ENCODE results near the gene TENT4A. TPM values are rescaled to one million over a fixed set of nuclear protein-coding genes. Genes with fewer than 3 reads are reported as not detected.

The TENT4A gene
- total RNA-seq, 2 donors from 2014 or later = 45.0 to 49.8 TPM

GRCh38 chr5:6732634-6733410 lies 19.6 kb downstream of the TENT4A start:
- H3K9me3 Mint-ChIP-seq = no peaks in the 10 kb centered on the region
- no peaks in the 10 kb centered on the region for H3K27me3 Mint-ChIP-seq (ENCODE audit: low read depth)
- H3K4me3 Mint-ChIP-seq = peak overlapping the region in 1 of 2 donors; percentile 73
- DNase-seq (no peak), ATAC-seq (replicated peaks in 1 of 2) (no peak)
- H3K36me3 Mint-ChIP-seq (ENCODE audit: insufficient read depth in 2 of 2) = peaks cover 7 to 9% of the 10 kb centered on the region in 2 donors
- peaks cover 98% of the 10 kb centered on the region for H3K4me1 Mint-ChIP-seq (ENCODE audit: low read depth)
- H3K27ac Mint-ChIP-seq = peak overlapping the region; percentile 94

GRCh38 chr5:6733411-6734242 lies 20.4 kb downstream of the TENT4A start:
- Mint-ChIP-seq H3K36me3 (ENCODE audit: insufficient read depth in 2 of 2) (peaks cover 9 to 13% of the 10 kb centered on the region in 2 donors), H3K4me1 (ENCODE audit: low read depth) (peaks cover 97% of the 10 kb centered on the region), H3K9me3 (no peaks in the 10 kb centered on the region), H3K27me3 (ENCODE audit: low read depth) (no peaks in the 10 kb centered on the region), H3K4me3 (peak overlapping the region; percentile 6 to 73), H3K27ac (peak overlapping the region; percentile 94)
- ATAC-seq (replicated peaks in 1 of 2) (no peak), DNase-seq (no peak)

DNA sequence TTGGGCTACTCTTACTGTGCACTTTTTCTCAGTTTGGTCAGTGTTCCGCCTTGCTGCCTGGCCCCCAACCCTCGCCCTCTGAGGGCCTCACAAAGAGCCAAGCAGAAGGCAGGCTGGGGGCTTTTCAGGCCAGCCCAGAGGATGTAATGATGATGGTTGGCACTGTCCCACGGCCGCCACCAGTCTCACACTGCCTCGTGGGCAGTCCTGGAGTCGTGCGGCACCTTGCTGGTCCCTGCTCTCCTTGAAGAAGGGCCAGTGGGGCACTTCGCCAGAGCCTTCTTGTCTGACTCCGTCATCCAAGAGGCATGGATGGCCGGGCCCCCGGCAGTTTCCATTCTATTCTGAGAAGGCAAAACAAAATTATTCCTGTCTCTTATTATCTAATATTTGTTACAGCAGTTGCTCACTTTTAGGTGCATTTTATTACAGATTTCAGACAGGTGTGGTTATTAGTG lies 21.0 kb downstream of the TENT4A start:
- ATAC-seq (replicated peaks in 1 of 2) (no peak), DNase-seq (no peak)
- Mint-ChIP-seq H3K4me3 (peak overlapping the region; percentile 47 to 69), H3K9me3 (no peaks in the 10 kb centered on the region), H3K4me1 (ENCODE audit: low read depth) (peaks cover 97% of the 10 kb centered on the region), H3K27me3 (ENCODE audit: low read depth) (no peaks in the 10 kb centered on the region), H3K27ac (peak overlapping the region; percentile 96), H3K36me3 (ENCODE audit: insufficient read depth in 2 of 2) (peaks cover 9 to 19% of the 10 kb centered on the region in 2 donors)

GRCh38 chr5:6734781-6735180 lies 21.5 kb downstream of the TENT4A start:
- no peaks in the 10 kb centered on the region for H3K9me3 Mint-ChIP-seq
- ATAC-seq (replicated peaks in 1 of 2) (peak in 1 of 2 donors; percentile 21), DNase-seq (no peak)
- H3K27me3 Mint-ChIP-seq (ENCODE audit: low read depth) = no peaks in the 10 kb centered on the region
- peaks cover 97% of the 10 kb centered on the region for H3K4me1 Mint-ChIP-seq (ENCODE audit: low read depth)
- peak overlapping the region; percentile 47 to 69 for H3K4me3 Mint-ChIP-seq
- H3K27ac Mint-ChIP-seq = peak overlapping the region; percentile 96
- H3K36me3 Mint-ChIP-seq (ENCODE audit: insufficient read depth in 2 of 2) = peaks cover 12 to 22% of the 10 kb centered on the region in 2 donors

- peaks cover 89% of the 10 kb centered on the region for H3K4me1 Mint-ChIP-seq (ENCODE audit: low read depth)
- ATAC-seq (replicated peaks in 1 of 2) (no peak), DNase-seq (no peak)
- no peaks in the 10 kb centered on the region for H3K9me3 Mint-ChIP-seq
- H3K36me3 Mint-ChIP-seq (ENCODE audit: insufficient read depth in 2 of 2) = peaks cover 15 to 25% of the 10 kb centered on the region in 2 donors
- peak overlapping the region; percentile 99 for H3K27ac Mint-ChIP-seq
- H3K4me3 Mint-ChIP-seq = peak overlapping the region; percentile 75 to 93
- H3K27me3 Mint-ChIP-seq (ENCODE audit: low read depth) = no peaks in the 10 kb centered on the region
Measured at GRCh38 chr5:6736106-6736505, 22.9 kb downstream of the TENT4A start.

GRCh38 chr5:6736524-6737042 lies 23.4 kb downstream of the TENT4A start:
- Mint-ChIP-seq H3K36me3 (ENCODE audit: insufficient read depth in 2 of 2) (peaks cover 15 to 25% of the 10 kb centered on the region in 2 donors), H3K4me3 (peak overlapping the region; percentile 75 to 93), H3K27me3 (ENCODE audit: low read depth) (no peaks in the 10 kb centered on the region), H3K4me1 (ENCODE audit: low read depth) (peaks cover 85% of the 10 kb centered on the region), H3K27ac (peak overlapping the region; percentile 99), H3K9me3 (no peaks in the 10 kb centered on the region)
- ATAC-seq (replicated peaks in 1 of 2) (peak; percentile 22 to 33), DNase-seq (peak; percentile 41 to 49)

DNA sequence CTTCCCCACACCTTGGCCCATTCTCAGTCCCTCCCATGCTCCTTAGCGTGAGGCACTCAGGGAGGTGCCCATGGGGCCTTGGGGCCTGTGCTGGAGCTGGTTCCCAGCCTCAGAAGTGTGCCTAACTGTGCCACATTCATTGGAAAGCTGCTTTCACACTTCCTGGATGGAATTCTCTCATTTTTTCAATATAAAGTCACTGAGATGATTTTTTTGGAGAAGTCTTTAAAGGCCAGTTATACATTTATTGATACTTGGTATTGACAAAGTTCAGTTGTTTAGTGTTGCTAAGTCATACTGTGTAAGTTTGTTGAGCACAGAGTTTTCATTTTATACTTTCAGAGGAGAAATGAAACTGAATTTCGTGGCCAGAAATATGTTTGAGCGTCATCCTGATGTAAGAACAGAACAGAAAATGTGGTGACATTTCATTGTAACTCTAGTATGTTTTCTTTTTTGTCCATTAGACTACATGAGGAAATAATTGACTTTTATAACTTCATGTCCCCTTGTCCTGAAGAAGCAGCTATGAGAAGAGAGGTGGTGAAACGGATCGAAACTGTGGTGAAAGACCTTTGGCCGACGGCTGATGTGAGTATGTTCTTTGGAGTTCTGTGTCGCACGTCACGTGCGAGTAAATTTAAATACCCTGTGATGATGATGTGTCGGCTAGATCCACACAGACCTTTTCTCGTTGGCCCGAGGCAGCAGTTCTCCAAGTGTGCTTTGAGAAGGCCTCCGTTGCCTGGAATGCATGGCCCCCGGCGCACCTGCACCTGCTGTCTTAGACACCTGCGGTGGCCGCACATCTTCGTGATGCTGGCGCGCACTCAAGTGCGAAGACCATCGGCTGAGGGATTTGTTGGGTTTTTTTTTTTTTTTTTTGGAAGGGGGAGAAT lies 24.1 kb downstream of the TENT4A start:
- ATAC-seq (replicated peaks in 1 of 2) = peak; percentile 77 to 79
- Mint-ChIP-seq H3K27ac (peak overlapping the region; percentile 99), H3K27me3 (ENCODE audit: low read depth) (no peaks in the 10 kb centered on the region), H3K4me3 (peak overlapping the region; percentile 75 to 93), H3K9me3 (no peaks in the 10 kb centered on the region), H3K4me1 (ENCODE audit: low read depth) (peaks cover 78% of the 10 kb centered on the region), H3K36me3 (ENCODE audit: insufficient read depth in 2 of 2) (peaks cover 15 to 27% of the 10 kb centered on the region in 2 donors)
- DNase-seq = peak; percentile 28 to 43

- peaks cover 15 to 25% of the 10 kb centered on the region in 2 donors for H3K36me3 Mint-ChIP-seq (ENCODE audit: insufficient read depth in 2 of 2)
- H3K27ac Mint-ChIP-seq = peak overlapping the region; percentile 99
- peaks cover 56% of the 10 kb centered on the region for H3K4me1 Mint-ChIP-seq (ENCODE audit: low read depth)
- ATAC-seq (replicated peaks in 1 of 2) (no peak), DNase-seq (no peak)
- H3K9me3 Mint-ChIP-seq = no peaks in the 10 kb centered on the region
- no peaks in the 10 kb centered on the region for H3K27me3 Mint-ChIP-seq (ENCODE audit: low read depth)
- H3K4me3 Mint-ChIP-seq = peak overlapping the region; percentile 44 to 48
Measured at GRCh38 chr5:6739603-6740002, 26.4 kb downstream of the TENT4A start.

DNA sequence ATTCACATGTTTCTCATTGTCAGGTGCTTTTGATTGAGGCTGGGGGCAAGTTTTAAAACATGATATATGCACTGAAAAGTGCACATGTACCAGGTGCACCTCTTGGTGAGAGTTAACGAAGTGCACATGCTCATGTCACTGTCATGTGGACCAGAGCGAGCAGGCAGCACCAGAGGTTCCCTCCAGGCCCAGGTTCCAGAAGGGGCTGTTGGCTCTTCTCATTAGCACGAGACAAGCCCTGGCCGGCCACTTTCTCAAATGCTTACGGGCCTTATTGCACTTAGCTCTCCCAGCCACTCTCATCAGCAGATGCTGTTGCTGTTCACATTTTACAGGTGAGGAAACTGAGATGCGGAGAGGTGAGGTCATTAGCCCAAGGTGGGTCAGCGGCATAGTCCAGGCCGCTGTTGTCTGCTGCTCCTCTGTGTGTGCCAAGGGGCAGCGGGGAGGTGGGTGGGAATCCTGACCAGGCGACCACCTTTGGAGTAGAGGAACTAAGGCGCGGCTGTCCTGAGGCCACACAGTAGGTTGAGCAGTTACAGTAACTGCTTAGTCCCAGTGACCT lies 27.4 kb downstream of the TENT4A start:
- Mint-ChIP-seq H3K4me3 (no peak overlapping the region), H3K27ac (peak overlapping the region; percentile 99), H3K27me3 (ENCODE audit: low read depth) (no peaks in the 10 kb centered on the region), H3K9me3 (no peaks in the 10 kb centered on the region), H3K36me3 (ENCODE audit: insufficient read depth in 2 of 2) (peaks cover 12 to 25% of the 10 kb centered on the region in 2 donors), H3K4me1 (ENCODE audit: low read depth) (peaks cover 47% of the 10 kb centered on the region)
- DNase-seq = no peak
- no peak for ATAC-seq (replicated peaks in 1 of 2)

DNA sequence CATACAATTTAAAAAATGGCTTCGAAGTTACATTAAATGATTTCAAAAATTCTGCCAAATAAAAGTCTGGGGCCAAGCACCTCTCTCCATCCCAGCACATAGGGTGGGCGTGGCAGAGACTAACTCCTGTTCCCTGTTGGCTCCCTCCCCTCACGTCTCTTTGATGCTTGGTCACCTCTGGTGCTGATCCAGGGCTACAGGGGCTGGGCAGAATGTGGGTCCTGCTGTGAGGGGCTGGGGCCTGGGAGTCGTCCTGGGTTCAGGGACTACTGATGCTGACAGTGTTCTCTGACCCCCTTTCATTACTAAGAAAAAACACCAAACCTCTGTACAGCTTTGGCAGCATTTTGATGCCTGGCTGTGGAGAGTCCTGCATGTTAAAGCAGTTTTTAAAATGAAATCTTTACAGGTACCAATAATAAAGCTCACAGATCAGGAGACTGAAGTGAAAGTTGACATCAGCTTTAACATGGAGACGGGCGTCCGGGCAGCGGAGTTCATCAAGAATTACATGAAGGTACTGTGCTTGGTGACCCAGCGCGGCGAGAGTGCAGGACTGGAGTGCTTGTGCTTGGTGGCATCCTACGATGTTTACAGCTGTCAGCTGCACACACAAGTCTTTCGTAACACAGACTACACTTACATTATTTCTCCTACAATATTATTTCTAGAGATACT lies 29.0 kb downstream of the TENT4A start:
- H3K4me3 Mint-ChIP-seq = no peak overlapping the region
- peaks cover 12 to 33% of the 10 kb centered on the region in 2 donors for H3K36me3 Mint-ChIP-seq (ENCODE audit: insufficient read depth in 2 of 2)
- no peaks in the 10 kb centered on the region for H3K27me3 Mint-ChIP-seq (ENCODE audit: low read depth)
- H3K27ac Mint-ChIP-seq = peak overlapping the region; percentile 72
- ATAC-seq (replicated peaks in 1 of 2) (no peak), DNase-seq (no peak)
- peaks cover 36% of the 10 kb centered on the region for H3K4me1 Mint-ChIP-seq (ENCODE audit: low read depth)
- H3K9me3 Mint-ChIP-seq = no peaks in the 10 kb centered on the region

- H3K9me3 Mint-ChIP-seq = no peaks in the 10 kb centered on the region
- no peak for ATAC-seq (replicated peaks in 1 of 2)
- no peak overlapping the region for H3K27ac Mint-ChIP-seq
- H3K4me3 Mint-ChIP-seq = no peak overlapping the region
- peaks cover 28% of the 10 kb centered on the region for H3K4me1 Mint-ChIP-seq (ENCODE audit: low read depth)
- H3K27me3 Mint-ChIP-seq (ENCODE audit: low read depth) = no peaks in the 10 kb centered on the region
- peaks cover 8 to 33% of the 10 kb centered on the region in 2 donors for H3K36me3 Mint-ChIP-seq (ENCODE audit: insufficient read depth in 2 of 2)
- no peak for DNase-seq
Measured at GRCh38 chr5:6743161-6743560, 29.9 kb downstream of the TENT4A start.
